PC-3 (cell line): ENCODE measurements around the gene ARHGDIB.

Experiments used
- CTCF ChIP-seq: fragments of 300-600 bp; sonication (generic); conservative IDR thresholded peaks from 2 replicates; pipeline ENCODE4 v1.5.1; 2017; ENCODE audit warnings: antibody characterized with exemption, low read depth, mild to moderate bottlenecking, low read length
- EZH2 ChIP-seq: fragments of 300-600 bp; sonication (generic); IDR thresholded peaks from one replicate; pipeline ENCODE4 v1.6.1; 2017; ENCODE audit warnings: antibody characterized with exemption, mild to moderate bottlenecking, low read length; ENCODE audit not compliant: unreplicated experiment
- EZH2phosphoT487 ChIP-seq: fragments of 300-600 bp; sonication (generic); IDR thresholded peaks from 2 replicates; pipeline ENCODE4 v1.6.1; 2018; ENCODE audit warnings: mild to moderate bottlenecking, antibody characterized with exemption, low read length, borderline replicate concordance

GRCh38 chr12:14957551-14958168 is 3.7 kb downstream of the ARHGDIB start:
- TF ChIP-seq CTCF (no peak), EZH2 (no peak), EZH2phosphoT487 (no peak)
